Activated CD4-positive, alpha-beta T cell treated with anti-CD3 and anti-CD28 coated beads for 48 hours (primary cell): ENCODE data around the gene SMYD5.
A peak's percentile ranks its signal among the peaks of the same experiment; 100 is the strongest.
"Not testable (repeated sequence)": the region's sequence is repeated elsewhere in the genome, so short reads cannot be mapped to it uniquely, and the experiment has no call there.

Source experiments
- DNase-seq: peaks from one replicate; pipeline ENCODE4 v3.0.0-alpha.2; 2020

SMYD5 gene

GRCh38 chr2:73214120-73215035, at the start of gene SMYD5:
TSS of gene SMYD5 (plus strand) at chr2:73214245. CDS start at chr2:73214267, 22 bp downstream.
- peak; percentile 97 for DNase-seq

- DNase-seq, result not testable (repeated sequence)
Measured at GRCh38 chr2:73165978-73166377, 48.1 kb upstream of the SMYD5 start.

DNA sequence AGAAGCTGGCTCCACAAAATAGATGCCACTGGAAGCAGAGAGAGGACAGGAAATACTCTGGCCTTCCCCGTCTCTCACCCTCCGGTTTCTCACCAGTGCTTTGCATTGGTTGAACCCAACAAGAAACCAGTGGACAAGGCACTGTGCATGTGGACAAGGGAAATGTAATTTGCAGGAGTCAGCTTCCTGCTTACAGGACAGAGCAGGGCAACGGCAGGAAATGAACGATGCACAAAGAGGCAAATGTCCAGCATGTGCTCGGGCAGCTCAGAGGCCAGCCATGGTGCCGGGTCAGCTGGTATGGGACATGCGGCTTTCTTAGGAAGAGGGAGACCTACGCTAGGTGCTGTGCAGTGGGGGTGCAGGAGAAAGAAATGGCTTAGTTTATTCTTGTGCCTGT, 47.2 kb upstream of the SMYD5 start:
- DNase-seq, result not testable (repeated sequence)

DNA sequence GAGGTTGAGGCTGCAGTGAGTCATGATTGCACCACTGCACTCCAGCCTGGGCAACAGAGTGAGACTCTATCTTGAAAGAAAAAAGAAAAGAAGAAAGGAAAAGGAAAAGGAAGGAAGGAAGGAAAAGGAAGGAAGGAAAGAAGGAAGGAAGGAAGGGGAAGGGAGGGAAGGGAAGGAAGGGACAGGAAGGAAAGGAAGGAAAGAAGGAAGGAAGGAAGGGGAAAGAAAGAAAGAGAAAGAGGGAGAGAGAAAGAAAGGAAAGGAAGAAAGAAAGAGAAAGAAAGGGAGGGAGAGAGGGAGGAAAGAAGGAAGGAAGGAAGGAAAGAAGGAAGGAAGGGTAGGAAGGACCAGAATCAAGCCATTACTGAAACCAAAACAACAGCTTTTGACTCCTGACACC, 45.7 kb upstream of the SMYD5 start:
- not testable (repeated sequence) for DNase-seq

- not testable (repeated sequence) for DNase-seq
Measured at GRCh38 chr2:73170341-73170740, 43.7 kb upstream of the SMYD5 start.

DNA sequence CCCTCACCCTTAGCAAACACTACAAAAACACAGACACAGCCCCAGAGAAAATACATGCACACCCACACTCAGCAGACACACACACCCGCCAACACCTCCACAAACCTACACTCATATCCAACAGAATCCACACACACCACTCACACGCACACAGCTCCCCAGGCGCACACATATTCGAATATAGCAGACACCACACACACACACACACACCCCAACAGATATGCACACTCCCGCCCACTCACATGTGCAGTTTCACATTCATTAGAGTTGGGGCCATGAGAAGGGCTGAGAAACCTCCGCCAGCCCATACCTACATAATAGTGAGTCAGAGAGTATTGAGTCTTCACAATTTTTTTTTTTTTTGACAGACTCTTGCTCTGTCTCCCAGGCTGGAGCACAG, 41.1 kb upstream of the SMYD5 start:
- peak; percentile 79 for DNase-seq

DNA sequence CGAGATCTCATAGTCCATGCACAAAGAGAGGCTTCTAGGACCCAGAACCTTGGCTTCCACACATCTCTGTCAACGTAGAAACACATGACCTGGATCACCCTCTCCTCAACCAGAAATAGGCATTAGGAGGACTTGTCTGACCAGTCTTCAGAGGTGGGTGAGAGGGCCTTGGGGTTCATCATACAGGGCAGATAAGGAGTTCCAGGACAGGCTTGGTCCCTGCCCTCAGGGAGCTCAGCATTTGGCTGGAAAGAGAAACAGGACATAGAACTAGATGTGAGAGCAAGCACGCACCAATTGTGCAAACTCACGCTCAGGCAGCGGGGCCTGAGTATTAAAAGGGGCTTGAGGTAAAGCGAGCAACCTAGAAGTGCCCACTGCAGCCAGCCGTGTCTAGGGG, 40.3 kb upstream of the SMYD5 start:
- DNase-seq, result no peak

- DNase-seq, result no peak
Measured at GRCh38 chr2:73174244-73174643, 39.8 kb upstream of the SMYD5 start.

DNA sequence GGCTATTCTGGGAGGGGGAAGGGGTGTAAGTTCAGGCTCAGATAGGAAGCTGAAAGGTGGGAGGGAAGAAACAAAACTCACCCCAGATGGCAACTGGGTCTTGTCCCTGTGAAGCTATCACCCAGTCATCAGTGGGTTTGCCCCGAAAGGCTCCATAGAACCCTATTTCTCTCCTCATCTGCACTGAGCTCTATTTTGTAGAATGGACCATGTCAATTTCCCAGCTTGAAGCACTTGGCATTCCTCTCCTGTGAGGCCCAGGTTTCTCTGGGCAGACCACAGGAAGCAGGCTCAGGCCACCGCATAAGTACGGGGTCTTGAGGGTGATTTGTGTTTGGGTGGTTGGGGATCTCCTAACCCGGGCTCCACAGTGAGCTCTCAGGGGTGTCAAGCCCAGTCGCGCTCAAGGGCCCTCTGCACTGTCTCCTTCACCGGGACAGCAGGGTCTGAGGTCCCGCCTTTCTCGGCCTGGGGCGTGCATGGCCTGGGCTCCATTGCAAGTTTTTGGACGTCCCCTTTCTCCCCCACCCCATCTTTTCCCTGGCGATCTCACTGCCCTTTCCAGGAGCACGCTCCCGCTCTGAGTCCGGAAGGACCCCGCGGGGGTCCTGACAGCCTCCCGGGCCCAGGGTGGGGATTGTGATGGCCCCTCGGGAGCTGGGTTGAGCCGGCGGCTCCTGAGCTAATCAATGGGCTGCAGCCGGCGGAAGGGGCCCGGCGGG, 38.9 kb upstream of the SMYD5 start:
- DNase-seq, result peak; percentile 6

GRCh38 chr2:73175663-73176204, 38.3 kb upstream of the SMYD5 start:
- peak; percentile 86 for DNase-seq

DNA sequence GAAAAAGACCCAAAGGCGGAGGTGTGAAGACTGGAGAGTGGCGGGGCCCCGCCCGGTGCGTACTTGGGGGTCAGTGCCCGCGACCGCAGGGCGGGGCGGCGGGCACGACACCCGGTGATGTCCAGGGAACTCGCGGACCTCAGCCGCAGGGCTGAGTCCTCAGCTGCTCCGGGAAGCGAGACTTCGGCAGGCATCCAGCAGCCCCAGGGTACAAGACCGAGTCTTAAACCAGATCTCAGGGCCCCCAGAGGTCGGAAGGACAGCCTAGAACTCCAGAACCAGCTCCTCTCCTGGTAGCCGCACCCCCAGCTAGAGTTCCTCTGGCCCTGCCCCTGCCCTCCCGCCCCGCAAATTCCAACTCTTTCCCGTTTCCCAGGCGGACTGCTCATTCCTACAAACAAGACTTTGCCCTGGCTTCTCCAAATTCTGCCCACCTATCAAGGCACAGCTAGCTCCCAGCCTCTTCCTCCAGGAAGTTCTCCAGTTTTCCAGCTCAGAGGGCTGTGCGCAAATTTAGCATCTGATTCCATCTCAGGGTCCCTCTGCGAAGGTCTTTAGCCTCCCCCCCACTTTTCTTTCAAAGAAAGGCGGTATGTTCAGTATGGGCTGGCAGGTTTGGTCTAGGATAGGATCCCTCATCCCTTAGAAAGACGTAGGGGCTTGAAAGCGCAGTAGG, 37.7 kb upstream of the SMYD5 start:
- DNase-seq, result peak; percentile 32

GRCh38 chr2:73176881-73177644, 37.0 kb upstream of the SMYD5 start:
- DNase-seq, result peak; percentile 93

DNA sequence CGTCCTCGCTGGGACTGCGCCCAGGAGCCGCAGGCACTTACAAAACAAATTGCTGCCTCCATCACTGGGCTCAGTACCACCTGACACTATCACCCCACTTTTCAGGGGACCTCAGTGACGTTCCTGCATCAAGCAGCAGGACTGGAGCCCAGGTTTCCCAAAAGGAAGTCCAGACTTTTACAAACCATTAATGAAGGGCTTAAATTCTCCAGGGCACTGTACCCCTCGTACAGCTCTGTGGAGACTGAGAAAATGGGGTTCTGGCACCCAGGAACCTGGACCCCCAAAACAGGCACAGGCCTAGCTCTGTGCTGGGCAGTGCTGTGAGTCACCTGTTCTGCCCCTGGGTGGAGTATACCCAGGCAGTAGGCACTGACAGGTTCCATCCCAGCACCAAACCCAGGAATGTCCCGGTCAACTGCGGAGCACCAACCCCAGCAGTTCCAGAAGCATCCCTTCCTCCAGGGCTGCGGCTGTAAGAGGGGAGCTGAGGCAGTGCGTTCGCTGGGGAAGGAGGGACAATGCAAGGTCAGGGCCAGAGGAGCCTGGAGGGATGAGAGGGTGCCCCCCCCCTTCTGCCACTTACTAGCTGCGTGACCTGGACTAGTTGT, 36.3 kb upstream of the SMYD5 start:
- no peak for DNase-seq

GRCh38 chr2:73185965-73186364, 28.1 kb upstream of the SMYD5 start:
- DNase-seq, result no peak

- DNase-seq, result no peak
Measured at GRCh38 chr2:73187549-73187948, 26.5 kb upstream of the SMYD5 start.

DNA sequence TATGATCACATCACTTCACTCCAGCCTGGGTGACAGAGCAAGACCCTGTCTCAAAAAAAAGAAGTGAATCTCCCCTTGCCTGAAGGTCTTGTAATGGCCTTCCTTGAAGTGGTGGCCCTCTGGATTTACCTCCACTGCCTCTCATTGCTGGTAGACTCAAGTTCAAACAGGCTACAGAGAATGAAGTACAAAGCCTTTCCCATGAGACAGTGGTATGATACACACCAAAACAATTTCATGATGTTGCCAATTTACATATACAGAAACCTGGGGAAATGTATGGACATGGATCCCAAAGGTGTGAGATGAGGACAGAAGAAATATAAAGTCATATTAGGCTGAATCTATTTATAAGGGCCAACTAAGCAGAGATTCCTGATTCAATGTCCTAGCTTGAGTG, 16.5 kb upstream of the SMYD5 start:
- no peak for DNase-seq

GRCh38 chr2:73200281-73200680, 13.8 kb upstream of the SMYD5 start:
- DNase-seq, result not testable (repeated sequence)

DNA sequence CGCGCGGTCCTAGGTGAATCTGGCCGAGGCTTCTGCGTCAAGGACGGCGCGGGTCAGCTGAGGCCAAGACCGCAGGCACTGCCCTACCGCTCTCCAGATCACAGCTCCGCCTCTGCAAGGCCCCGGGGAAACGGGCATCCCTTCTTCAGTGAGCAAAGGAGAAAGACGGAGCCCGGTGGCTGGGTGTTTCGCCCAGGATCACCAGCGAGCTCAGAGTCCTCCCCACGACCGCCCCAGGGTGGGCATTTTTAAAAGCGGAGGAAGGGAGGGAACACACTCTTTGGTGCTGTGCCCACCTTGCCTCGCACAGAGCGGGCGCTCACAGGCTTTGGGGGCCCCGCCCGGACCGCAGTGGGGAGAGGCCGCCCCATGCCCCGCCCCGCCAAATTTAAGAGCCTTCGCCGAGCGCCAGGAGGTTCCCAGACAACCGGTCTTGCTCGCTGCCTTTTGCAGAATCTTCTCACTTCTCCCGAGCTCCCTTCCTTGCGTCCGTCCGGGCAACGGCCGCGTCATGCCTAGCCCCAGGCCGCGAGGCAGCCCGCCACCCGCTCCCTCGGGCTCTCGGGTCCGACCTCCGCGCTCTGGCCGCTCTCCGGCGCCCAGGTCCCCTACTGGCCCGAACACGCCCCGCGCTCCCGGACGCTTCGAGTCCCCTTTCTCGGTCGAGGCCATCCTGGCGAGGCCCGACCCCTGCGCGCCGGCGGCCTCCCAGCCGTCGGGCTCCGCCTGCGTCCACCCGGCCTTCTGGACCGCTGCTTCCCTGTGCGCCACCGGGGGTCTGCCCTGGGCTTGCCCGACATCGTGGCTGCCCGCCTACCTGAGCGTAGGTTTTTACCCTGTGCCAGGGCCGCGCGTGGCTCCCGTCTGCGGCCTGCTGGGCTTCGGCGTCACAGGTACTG, 11.6 kb upstream of the SMYD5 start, which contains the start of gene NOTO:
NOTO (plus strand) TSS at position 419 of the 899 bp plus-strand sequence; CDS start at position 512, 93 bp downstream.
- peak; percentile 17 for DNase-seq

DNA sequence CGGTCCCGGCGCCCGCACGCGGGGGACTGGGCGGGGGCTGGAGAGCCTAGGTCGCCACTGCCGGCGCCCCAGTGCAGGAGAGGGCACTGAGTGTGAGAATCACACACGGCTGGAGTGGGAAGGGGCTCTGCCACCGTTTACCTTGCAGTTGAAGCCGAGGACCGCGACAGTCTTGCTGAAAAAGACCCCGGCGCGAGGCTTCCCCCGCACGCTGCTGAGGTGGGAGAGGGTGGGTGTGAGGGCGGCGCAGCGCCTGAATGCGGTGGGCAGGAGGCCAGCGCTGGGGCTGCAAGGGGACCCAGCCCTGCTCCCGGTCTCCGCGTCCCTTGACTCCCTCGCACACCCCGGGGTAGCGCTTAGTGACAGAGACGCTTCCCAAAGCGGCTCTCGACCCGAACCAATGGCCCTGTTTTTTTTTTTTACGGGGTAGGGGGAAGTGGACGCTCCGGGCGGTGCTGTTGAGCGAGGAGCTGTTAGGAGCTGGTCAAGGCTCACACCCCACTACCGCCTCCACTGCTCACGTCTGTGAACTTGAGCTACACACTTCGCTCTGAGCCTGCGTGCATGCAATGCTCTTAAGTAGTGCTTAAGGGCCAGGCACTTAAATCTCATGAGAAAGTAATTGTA, 10.9 kb upstream of the SMYD5 start:
- no peak for DNase-seq

- no peak for DNase-seq
Measured at GRCh38 chr2:73205611-73206010, 8.4 kb upstream of the SMYD5 start.
